ENCODE results near the gene ABHD12.
"Not testable (repeated sequence)": the region's sequence is repeated elsewhere in the genome, so short reads cannot be mapped to it uniquely, and the experiment has no call there.

Gene ABHD12

DNA sequence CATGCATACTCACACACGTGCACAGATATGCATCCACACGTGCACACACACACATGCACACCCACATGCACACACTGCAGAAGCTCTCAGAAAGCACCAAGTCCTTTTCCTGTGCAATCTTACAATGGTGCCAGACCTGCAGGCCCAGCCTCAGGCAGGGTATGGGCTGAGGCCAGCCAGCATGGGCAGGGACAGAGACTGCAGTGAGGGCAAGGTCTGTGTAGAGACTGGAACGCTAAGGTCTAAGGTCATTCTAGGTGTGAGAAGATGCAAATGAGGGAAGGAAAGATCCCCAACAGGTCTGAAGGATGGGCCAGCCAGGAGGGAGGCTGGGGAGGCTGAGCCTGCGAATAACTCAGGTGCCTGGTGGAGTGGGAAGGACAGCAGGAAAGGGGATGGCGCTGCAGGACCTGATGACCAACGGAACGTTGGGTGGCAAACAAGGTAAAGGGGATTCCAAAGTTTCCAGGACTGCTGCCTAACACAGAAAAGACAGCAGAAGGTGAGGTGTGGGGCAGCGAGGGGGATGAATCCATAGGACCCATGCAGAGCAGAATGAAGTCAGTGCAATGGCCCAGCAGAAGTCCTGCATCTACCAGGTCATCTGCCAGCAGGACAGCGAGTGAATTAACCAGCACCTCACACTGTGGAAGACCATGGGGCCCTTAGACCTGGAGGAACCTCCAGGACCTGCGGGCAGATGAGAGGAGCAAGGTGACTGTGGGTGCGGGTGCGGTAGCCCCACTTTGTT is 67.0 kb downstream of the ABHD12 start:
- no peak for DNase-seq (ENCODE audit: low read depth, low spot score)

DNA sequence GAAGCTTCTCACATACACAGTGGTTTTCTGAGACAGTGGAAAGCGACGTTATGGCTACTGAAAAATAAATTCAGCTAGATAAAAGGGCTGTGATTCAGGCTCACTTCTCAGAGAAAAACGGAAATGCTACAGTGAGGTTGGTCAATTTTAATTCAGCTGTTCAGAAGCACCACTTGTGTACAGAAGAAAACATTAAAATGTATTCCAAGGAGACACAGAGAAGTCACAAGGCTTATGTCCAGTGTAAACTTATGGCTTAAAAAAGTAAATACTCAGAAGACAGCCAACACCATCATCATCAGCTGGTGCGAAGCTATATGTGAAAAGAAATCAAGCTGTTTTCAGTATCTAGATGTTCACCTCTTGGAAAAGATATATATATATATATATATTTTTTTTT is 68.6 kb downstream of the ABHD12 start:
- peak; percentile 39 for DNase-seq (ENCODE audit: low read depth, low spot score)

- DNase-seq (ENCODE audit: low read depth, low spot score) = no peak
Measured at GRCh38 chr20:25321262-25321831, 69.3 kb downstream of the ABHD12 start.

GRCh38 chr20:25320035-25320800 is 70.4 kb downstream of the ABHD12 start:
- no peak for DNase-seq (ENCODE audit: low read depth, low spot score)

- DNase-seq (ENCODE audit: low read depth, low spot score) = no peak
Measured at GRCh38 chr20:25319241-25320034, 71.2 kb downstream of the ABHD12 start.

DNA sequence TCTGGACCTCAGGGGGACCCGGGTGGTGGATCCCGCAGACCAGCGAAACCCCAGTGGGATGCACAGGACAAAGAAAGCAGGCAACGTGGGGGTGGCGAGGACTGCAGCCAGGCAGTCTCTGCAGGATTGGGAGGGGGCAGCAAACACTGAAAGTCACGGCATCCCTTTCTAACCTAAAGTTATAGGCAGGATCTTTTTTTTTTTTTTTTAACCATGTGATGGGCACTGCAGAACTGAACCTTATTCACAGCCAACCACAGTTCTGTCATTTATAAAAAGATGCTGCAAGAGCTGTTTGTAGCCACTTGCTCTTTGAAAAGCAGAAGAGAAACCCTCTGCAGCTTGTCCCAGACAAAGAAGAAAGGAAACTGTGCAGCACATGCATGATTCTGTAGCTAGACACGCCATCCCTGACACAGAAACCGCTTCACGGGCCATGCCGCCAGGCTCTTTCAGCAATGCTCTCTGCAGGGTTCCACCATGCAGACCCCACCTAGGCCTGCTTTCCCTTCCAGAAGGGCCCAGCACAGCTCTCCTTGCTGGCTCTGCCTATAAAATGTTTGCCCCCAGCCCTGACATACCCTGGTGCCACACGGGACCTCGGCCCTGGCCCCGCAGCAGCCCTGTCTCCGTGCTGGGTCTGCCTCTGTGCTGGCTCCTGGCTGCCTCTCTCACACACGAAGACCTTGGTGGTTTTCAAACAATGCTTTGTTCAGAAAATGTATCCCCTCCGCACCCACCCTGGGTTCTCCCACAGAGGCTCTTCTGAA is 72.0 kb downstream of the ABHD12 start:
- no peak for DNase-seq (ENCODE audit: low read depth, low spot score)

- no peak for DNase-seq (ENCODE audit: low read depth, low spot score)
Measured at GRCh38 chr20:25317351-25318075, 73.1 kb downstream of the ABHD12 start.

GRCh38 chr20:25316506-25317190 is 74.0 kb downstream of the ABHD12 start:
- DNase-seq (ENCODE audit: low read depth, low spot score) = no peak

- DNase-seq (ENCODE audit: low read depth, low spot score) = peak; percentile 65
Measured at GRCh38 chr20:25315418-25316210, 75.0 kb downstream of the ABHD12 start.

GRCh38 chr20:25314497-25315417 is 75.9 kb downstream of the ABHD12 start:
- DNase-seq (ENCODE audit: low read depth, low spot score) = no peak

- DNase-seq (ENCODE audit: low read depth, low spot score) = no peak
Measured at GRCh38 chr20:25313593-25313992, 77.0 kb downstream of the ABHD12 start.

DNA sequence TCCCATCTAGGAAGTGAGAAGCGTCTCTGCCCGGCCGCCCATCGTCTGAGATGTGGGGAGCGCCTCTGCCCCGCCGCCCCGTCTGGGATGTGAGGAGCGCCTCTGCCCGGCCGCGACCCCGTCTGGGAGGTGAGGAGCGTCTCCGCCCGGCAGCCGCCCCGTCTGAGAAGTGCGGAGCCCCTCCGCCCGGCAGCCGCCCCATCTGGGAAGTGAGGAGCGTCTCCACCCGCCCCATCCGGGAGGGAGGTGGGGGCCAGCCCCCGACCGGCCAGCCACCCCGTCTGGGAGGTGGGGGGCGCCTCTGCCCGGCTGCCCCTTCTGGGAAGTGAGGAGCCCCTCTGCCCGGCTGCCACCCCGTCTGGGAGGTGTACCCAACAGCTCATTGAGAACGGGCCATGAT is 77.9 kb downstream of the ABHD12 start:
- DNase-seq (ENCODE audit: low read depth, low spot score) = not testable (repeated sequence)

DNA sequence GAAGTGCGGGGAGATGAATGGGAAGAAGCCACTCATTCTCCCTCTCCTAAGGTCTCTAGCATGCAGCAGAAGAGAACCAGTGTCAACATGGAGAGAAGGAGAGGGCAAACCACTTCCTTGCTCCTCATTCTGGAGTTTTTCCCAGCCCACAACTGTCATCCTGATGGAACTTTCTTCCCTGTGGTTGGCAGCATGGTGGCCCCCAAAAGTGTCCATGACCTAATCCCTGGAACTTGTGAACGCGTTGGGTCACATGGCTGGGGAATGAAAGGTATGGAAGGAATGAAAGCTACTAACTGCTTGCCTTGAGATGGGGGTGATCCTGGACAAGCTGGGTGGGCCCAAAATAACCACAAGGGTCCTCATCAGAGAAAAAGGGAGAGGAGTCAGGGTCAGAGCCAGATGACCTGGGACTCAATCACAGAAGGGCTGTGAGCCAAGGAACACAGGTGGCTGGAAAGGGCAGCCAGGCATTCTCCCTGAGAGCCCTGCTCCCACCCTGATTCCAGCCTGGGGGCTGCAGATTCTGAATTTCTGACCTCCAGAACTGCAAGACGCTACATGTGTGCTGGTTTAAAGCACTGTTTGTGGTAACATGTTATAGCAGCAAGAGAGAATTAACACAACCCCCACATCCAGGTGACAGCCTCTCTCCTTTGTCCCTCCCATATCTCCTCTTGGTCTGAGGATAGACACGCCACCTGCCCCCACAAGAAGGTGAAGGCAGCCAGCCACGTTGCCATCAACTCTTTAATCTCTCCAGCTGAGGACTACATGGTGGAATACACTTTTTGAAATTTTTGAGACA is 79.5 kb downstream of the ABHD12 start:
- peak; percentile 76 for DNase-seq (ENCODE audit: low read depth, low spot score)

DNA sequence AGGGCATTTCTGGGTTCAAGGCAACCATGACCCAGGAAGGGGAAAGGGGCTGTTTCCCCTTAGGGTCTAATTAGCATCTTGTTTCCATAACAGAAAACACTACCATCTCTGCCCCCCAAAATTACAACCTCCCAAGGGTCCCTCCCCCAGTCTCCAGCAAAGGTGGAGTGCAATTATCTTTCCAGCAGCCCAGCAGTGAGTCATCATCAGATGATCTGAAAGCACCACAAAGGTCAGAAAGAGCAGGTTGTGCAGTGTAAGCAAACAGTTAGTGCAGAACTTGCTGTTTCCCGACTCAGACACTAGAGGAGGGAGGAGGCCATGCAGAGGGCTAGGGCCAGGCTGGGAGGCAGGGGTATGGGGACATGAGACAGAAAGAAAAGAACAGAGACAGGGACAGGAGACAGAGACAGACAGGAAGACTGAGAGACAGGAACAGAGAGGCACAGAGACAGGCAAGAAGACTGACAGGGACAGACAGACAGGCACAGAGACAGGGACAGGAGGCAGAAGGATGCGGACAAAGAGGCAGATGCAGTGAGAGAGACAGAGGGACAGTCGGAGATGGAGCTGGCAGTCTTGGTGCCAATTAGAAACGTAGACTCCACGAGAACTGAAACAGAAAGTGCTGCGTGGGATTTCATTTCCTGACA is 80.2 kb downstream of the ABHD12 start:
- peak; percentile 85 for DNase-seq (ENCODE audit: low read depth, low spot score)

DNA sequence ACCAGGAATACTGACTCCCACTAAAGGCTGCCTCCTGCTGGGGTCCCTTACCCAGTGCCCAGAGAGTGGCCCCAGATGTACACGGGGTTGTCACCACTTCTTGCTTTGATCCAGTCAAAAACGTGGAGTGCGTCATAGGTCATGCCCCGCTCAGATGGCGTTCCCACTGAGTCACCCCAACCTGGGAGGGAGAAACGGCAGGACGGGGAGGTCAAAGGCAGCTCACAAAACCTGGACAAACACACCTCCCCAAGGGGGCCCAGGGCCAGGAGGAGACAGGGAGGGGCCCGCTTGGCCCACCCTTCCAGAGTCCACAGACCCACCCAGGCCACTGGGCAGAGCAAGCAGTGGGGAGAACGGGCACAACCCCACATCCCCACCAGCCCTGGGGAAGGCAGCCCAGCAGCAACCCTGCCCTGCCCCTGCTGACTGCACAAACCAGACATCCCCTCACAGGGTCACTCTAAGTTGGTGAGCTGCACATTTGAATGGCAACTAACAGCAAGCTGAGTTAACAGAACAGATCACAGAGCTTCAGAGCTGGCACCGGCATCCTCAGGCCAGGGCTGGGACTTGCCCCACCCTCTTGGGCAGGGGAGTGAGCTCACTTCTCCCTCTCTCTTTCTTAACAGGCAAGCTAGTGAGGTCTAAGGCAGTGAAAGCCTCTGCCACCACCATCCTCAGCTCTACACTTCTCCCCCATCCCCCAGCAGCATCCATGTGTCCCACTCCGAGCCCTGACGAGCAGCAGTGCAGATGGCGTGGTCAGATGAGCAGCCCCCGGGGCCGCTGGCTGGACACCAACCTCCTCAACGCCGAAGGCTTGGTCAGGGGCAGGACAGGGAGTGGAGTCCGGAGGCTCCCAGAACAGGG is 81.0 kb downstream of the ABHD12 start:
- peak; percentile 76 for DNase-seq (ENCODE audit: low read depth, low spot score)
